SK-N-SH (cell line): ENCODE data around the gene LTC4S. TPM values are rescaled to one million over a fixed set of nuclear protein-coding genes. Genes with fewer than 3 reads are reported as not detected.

Source experiments
- CTCF ChIA-PET: fragments of 300-600, 350-600 bp; formaldehyde crosslinking; extraction: SDS; loops from one replicate; lab custom pipeline; 2021; lab: Yijun Ruan, JAX
- POLR2A ChIA-PET: fragments of 350-600 bp; sonication (Branson Sonifier 250); formaldehyde crosslinking; extraction: SDS; loops from one replicate; lab custom pipeline; 2020; ENCODE audit warnings: antibody characterized with exemption, inconsistent platforms; lab: Yijun Ruan, JAX
- DNase-seq: peaks from one replicate; pipeline ENCODE4 v3.0.0; 2012
- H2AFZ ChIP-seq: fragments of 200-600 bp; sonication (generic); 2 replicates; pipeline ENCODE4 v1.8.1; 2016; ENCODE audit warnings: antibody characterized with exemption, mild to moderate bottlenecking, low read depth
- H3F3A ChIP-seq: fragments of 200-600 bp; sonication (generic); replicated peaks from 2 replicates; pipeline ENCODE3; 2016; ENCODE audit warnings: antibody characterized with exemption, mild to moderate bottlenecking; ENCODE audit not compliant: insufficient read depth
- H3K27ac ChIP-seq, 2 experiments: fragments of 200-500 bp in 1 of 2; fragments of 200-600 bp in 1 of 2; sonication (Bioruptor generic) in 1 of 2; sonication (generic), shearing (Covaris generic) in 1 of 2; 2 replicates each; pipeline versions ENCODE4 v1.5.1 to v1.6.1; 2014 to 2016; ENCODE audit warnings: low read depth in 2 of 2, inconsistent platforms in 1 of 2, low read length in 1 of 2, mild to moderate bottlenecking in 1 of 2, mixed read lengths in 1 of 2
- H3K27me3 ChIP-seq: fragments of 200-600 bp; sonication (generic), shearing (Covaris generic); 2 replicates; pipeline ENCODE4 v1.6.1; 2016; ENCODE audit warnings: mixed run types; ENCODE audit not compliant: insufficient read depth
- H3K36me3 ChIP-seq, 2 experiments: fragments of 200-500 bp in 1 of 2; fragments of 200-600 bp in 1 of 2; sonication (Bioruptor generic) in 1 of 2; sonication (generic) in 1 of 2; replicated peaks in 1 of 2; 2 replicates each; pipeline versions ENCODE3 to v1.5.1; 2014 to 2016; ENCODE audit warnings: low read length in 1 of 2, mild to moderate bottlenecking in 1 of 2; ENCODE audit not compliant: insufficient read depth in 2 of 2, control insufficient read depth in 1 of 2
- H3K4me1 ChIP-seq, 2 experiments: fragments of 200-500 bp in 1 of 2; fragments of 200-600 bp in 1 of 2; sonication (Bioruptor generic) in 1 of 2; sonication (generic), shearing (Covaris generic) in 1 of 2; 2 replicates each; pipeline versions ENCODE4 v1.5.1 to v1.6.1; 2014 to 2016; ENCODE audit warnings: low read depth in 1 of 2, low read length in 1 of 2, mixed run types in 1 of 2; ENCODE audit not compliant: insufficient read depth in 2 of 2, control insufficient read depth in 1 of 2
- H3K4me2 ChIP-seq: fragments of 200-600 bp; sonication (generic), shearing (Covaris generic); 2 replicates; pipeline ENCODE4 v1.6.1; 2017; ENCODE audit warnings: mixed run types
- H3K4me3 ChIP-seq, 2 experiments: fragments of 200-500 bp in 1 of 2; fragments of 200-600 bp in 1 of 2; sonication (Bioruptor generic) in 1 of 2; sonication (generic), shearing (Covaris generic) in 1 of 2; 2 replicates each; pipeline versions ENCODE4 v1.5.1 to v1.8.1; 2014 to 2016; ENCODE audit warnings: low read depth in 2 of 2, inconsistent platforms in 1 of 2, low read length in 1 of 2, mild to moderate bottlenecking in 1 of 2, mixed read lengths in 1 of 2, moderate library complexity in 1 of 2
- H3K79me2 ChIP-seq: fragments of 200-600 bp; sonication (generic); 2 replicates; pipeline ENCODE4 v1.8.1; 2017; ENCODE audit warnings: mild to moderate bottlenecking; ENCODE audit not compliant: insufficient read depth
- H3K9ac ChIP-seq: fragments of 200-600 bp; sonication (generic); 2 replicates; pipeline ENCODE4 v1.6.1; 2017; ENCODE audit warnings: mixed run types
- H3K9me2 ChIP-seq: fragments of 200-600 bp; sonication (generic); 2 replicates; pipeline ENCODE4 v1.6.1; 2017; ENCODE audit warnings: mixed run types
- H3K9me3 ChIP-seq: fragments of 200-600 bp; sonication (generic); 2 replicates; pipeline ENCODE4 v1.6.1; 2017; ENCODE audit warnings: mixed run types, mild to moderate bottlenecking, moderate library complexity
- H4K20me1 ChIP-seq: fragments of 200-600 bp; sonication (generic); 2 replicates; pipeline ENCODE4 v1.6.1; 2017; ENCODE audit warnings: mild to moderate bottlenecking, mixed run types; ENCODE audit not compliant: insufficient read depth
- CHD2 ChIP-seq: fragments of 150-350 bp; IDR thresholded peaks from 2 replicates; pipeline ENCODE4 v1.6.1; 2018; ENCODE audit warnings: low read length; ENCODE audit not compliant: partially characterized antibody
- ELF1 ChIP-seq: IDR thresholded peaks from 2 replicates; pipeline ENCODE4 v1.4.0; 2012
- FOXM1 ChIP-seq: IDR thresholded peaks from 2 replicates; pipeline ENCODE4 v1.4.0; 2012; ENCODE audit warnings: low read depth, mild to moderate bottlenecking
- GATA2 ChIP-seq: sonication (generic); formaldehyde crosslinking; IDR thresholded peaks from 2 replicates; pipeline ENCODE4 v1.5.0; 2020; ENCODE audit warnings: mild to moderate bottlenecking, missing genetic modification reagents
- IRF3 ChIP-seq: fragments of 150-350 bp; IDR thresholded peaks from 2 replicates; pipeline ENCODE4 v1.6.1; 2016; ENCODE audit warnings: mild to moderate bottlenecking, low read depth, low read length
- MAX ChIP-seq: IDR thresholded peaks from 2 replicates; pipeline ENCODE4 v1.4.0; 2012; ENCODE audit warnings: low read depth
- MEF2A ChIP-seq: IDR thresholded peaks from 2 replicates; pipeline ENCODE4 v1.4.0; 2012; ENCODE audit warnings: low read depth, borderline replicate concordance
- MXI1 ChIP-seq: IDR thresholded peaks from 2 replicates; pipeline ENCODE4 v1.6.1; 2012; ENCODE audit warnings: mild to moderate bottlenecking, low read depth, low read length, improper control_type of control experiment
- NFIC ChIP-seq: IDR thresholded peaks from 2 replicates; pipeline ENCODE4 v1.4.0; 2012; ENCODE audit warnings: borderline replicate concordance
- POLR2AphosphoS5 ChIP-seq: IDR thresholded peaks from 2 replicates; pipeline ENCODE4 v1.6.1; 2012; ENCODE audit warnings: low read depth, low read length
- RAD21 ChIP-seq: IDR thresholded peaks from 2 replicates; pipeline ENCODE4 v1.6.1; 2012; ENCODE audit warnings: mild to moderate bottlenecking, low read length
- RCOR1 ChIP-seq: fragments of 150-350 bp; IDR thresholded peaks from 2 replicates; pipeline ENCODE4 v1.6.1; 2017; ENCODE audit warnings: antibody characterized with exemption, low read length
- RXRA ChIP-seq: IDR thresholded peaks from 2 replicates; pipeline ENCODE4 v1.4.0; 2012; ENCODE audit warnings: low read depth, mild to moderate bottlenecking, borderline replicate concordance
- SIN3A ChIP-seq: IDR thresholded peaks from 2 replicates; pipeline ENCODE4 v1.6.1; 2012; ENCODE audit warnings: low read depth, mild to moderate bottlenecking, low read length, moderate library complexity, borderline replicate concordance
- TAF1 ChIP-seq: IDR thresholded peaks from 2 replicates; pipeline ENCODE4 v1.6.1; 2012; ENCODE audit warnings: low read depth, mild to moderate bottlenecking, low read length, moderate library complexity, borderline replicate concordance
- TCF12 ChIP-seq: IDR thresholded peaks from 2 replicates; pipeline ENCODE4 v1.4.0; 2012
- TEAD4 ChIP-seq: IDR thresholded peaks from 2 replicates; pipeline ENCODE4 v1.4.0; 2012; ENCODE audit warnings: mild to moderate bottlenecking, borderline replicate concordance; ENCODE audit not compliant: insufficient read depth
- USF1 ChIP-seq: IDR thresholded peaks from 2 replicates; pipeline ENCODE4 v1.4.0; 2012; ENCODE audit warnings: low read depth, borderline replicate concordance
- ZBTB33 ChIP-seq: IDR thresholded peaks from 2 replicates; pipeline ENCODE4 v1.4.0; 2012; ENCODE audit warnings: low read depth, borderline replicate concordance
- WGBS: methylation state at CpG from one replicate; pipeline ENCODE4 v1.1.6; 2017; ENCODE audit warnings: low lambda C conversion rate; 5-methylcytosine and 5-hydroxymethylcytosine counted together
- polyA plus RNA-seq, 3 experiments: library from polyadenylated mRNA; depleted of rRNA; stranded (reverse); fragments of >200 nt; gene quantifications; 2 replicates each; pipeline ENCODE4 v1.2.3, GENCODE V29; 2012
- TF ChIP-seq, protein P1 (sequence below): IDR thresholded peaks from 2 replicates; pipeline ENCODE4 v1.6.1; 2012; ENCODE audit warnings: mild to moderate bottlenecking, low read depth, low read length, moderate library complexity

The LTC4S gene
- polyA plus RNA-seq, 1 of the 3 experiments (the other 2 are of a cell fraction) = 0.43 TPM

DNA sequence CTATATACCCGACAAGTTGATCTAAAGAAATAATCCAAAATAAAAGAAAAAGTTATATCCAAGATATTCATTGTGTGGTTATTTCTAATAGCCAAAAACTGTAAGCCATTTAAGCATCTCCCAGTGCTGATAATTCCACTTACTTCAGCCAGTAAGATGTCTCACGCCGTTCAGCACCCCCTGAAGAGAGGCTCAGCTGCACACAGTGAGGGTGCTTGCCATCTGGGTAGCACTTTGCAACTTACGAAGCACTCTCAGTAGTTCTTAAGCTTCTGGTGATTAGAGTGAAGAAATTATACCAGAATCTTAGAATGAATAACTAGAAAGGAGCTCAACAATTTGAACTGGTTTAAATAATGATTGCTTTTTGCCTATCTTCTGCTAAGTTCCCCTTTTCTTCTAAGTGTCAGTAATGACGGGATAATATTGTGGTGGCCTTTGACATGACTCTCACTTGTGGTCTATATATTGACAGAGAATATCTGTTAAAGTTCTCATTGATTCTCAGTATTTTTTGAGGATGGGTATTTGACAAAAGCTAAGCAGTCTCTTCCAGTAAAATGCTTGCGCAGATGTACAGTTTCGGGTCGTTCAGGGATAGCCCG is 26.2 kb upstream of the LTC4S start:
- Histone ChIP-seq H3K4me2 (peak overlapping the region; percentile 72; the same call in 1 of the 2 replicates), H3K9ac (no peak overlapping the region), H3K27ac (no peak overlapping the region; a peak in 1 of 4 replicates), H3K9me3 (no peaks in the 10 kb centered on the region)
- no peak for DNase-seq
- TF ChIP-seq RAD21 = no peak
- TF ChIP-seq RXRA = no peak
- TF ChIP-seq TCF12 = no peak
- no peak for TF ChIP-seq POLR2AphosphoS5
- no peak for TF ChIP-seq MAX
- TF ChIP-seq GATA2 (CRISPR knock-in tag) = no peak
- no peak for TF ChIP-seq TEAD4
- no peak for TF ChIP-seq TAF1
- no peak for TF ChIP-seq USF1
- TF ChIP-seq FOXM1 = no peak
- no peak for TF ChIP-seq IRF3
- TF ChIP-seq MXI1 = no peak
- TF ChIP-seq SIN3A = no peak
- no peak for TF ChIP-seq CHD2
- TF ChIP-seq NFIC = no peak
- TF ChIP-seq ZBTB33 = no peak
- no peak for TF ChIP-seq MEF2A
- TF ChIP-seq RCOR1 = no peak
- TF ChIP-seq, protein P1, sequence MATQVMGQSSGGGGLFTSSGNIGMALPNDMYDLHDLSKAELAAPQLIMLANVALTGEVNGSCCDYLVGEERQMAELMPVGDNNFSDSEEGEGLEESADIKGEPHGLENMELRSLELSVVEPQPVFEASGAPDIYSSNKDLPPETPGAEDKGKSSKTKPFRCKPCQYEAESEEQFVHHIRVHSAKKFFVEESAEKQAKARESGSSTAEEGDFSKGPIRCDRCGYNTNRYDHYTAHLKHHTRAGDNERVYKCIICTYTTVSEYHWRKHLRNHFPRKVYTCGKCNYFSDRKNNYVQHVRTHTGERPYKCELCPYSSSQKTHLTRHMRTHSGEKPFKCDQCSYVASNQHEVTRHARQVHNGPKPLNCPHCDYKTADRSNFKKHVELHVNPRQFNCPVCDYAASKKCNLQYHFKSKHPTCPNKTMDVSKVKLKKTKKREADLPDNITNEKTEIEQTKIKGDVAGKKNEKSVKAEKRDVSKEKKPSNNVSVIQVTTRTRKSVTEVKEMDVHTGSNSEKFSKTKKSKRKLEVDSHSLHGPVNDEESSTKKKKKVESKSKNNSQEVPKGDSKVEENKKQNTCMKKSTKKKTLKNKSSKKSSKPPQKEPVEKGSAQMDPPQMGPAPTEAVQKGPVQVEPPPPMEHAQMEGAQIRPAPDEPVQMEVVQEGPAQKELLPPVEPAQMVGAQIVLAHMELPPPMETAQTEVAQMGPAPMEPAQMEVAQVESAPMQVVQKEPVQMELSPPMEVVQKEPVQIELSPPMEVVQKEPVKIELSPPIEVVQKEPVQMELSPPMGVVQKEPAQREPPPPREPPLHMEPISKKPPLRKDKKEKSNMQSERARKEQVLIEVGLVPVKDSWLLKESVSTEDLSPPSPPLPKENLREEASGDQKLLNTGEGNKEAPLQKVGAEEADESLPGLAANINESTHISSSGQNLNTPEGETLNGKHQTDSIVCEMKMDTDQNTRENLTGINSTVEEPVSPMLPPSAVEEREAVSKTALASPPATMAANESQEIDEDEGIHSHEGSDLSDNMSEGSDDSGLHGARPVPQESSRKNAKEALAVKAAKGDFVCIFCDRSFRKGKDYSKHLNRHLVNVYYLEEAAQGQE = no peak
- TF ChIP-seq ELF1 = no peak
- TF ChIP-seq, all 33 proteins: peak for 0
- WGBS = 94% methylated on average over 9 of the region's 9 CpGs
- ChIA-PET CTCF (interaction anchor here (0.9 to 2.3 kb wide), 11 partner anchors 10 to 120 kb away, joined by 3 to 7 read pairs (median 3); partner anchors contain the start of gene LTC4S), POLR2A (no interaction called here)
- no peak overlapping the region for H2AFZ ChIP-seq
- peaks cover 30% of the 10 kb centered on the region for H3F3A ChIP-seq
- peaks cover 9% of the 10 kb centered on the region; the same call in 1 of the 2 replicates for H4K20me1 ChIP-seq
- no peaks in the 10 kb centered on the region for H3K27me3 ChIP-seq
- H3K4me1 ChIP-seq = peaks cover 27 to 41% of the 10 kb centered on the region in 2 experiments
- H3K4me3 ChIP-seq = no peak overlapping the region
- H3K9me2 ChIP-seq = no peaks in the 10 kb centered on the region
- H3K36me3 ChIP-seq = peaks cover 35 to 44% of the 10 kb centered on the region in 2 experiments
- peaks cover 76% of the 10 kb centered on the region for H3K79me2 ChIP-seq
